ENCODE data around the gene SMARCD3. TPM values are rescaled to one million over a fixed set of nuclear protein-coding genes. Genes with fewer than 3 reads are reported as not detected.

SMARCD3 gene
- total and polyA plus RNA-seq, 2 of the 13 experiments (the other 11 are each of a cell fraction or from before 2014, with no cell fraction given): 0.20 to 0.62 TPM

DNA sequence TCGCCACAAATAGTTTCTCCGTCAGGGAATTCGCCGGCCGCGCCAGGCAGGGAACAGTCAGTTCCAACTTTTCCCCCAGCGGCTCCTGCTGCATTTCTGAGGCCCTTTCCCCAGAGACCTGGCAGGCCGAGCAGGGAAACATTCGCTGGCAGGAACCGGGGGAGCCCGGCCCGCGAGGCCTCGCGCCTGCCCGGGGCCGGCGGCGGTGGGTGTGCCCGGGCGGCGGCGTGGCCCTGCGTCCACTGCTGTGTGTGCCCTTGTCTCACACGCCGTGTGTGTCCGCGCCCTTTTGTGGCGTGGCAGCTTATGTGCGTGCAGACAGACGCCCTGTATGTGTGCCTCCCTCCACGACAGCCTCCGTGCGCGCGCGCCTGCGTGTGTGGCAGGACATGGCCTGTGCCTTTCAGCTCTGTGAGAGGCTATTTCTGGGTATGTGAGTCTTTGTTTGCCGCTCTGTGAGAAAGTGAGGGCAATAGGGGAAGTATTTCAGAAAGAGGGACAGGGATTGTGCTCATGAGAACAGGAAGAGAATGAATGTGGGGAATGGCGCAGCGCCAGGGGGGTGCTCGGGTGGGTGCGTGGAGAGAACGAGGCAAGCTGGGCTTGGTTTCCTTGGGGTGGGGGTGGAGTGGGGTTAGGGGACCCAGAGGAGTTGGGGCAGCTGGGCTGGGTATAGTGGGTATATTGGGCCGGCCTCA, 689 bp upstream of the SMARCD3 start (continued):
- TF ChIP-seq NFKB2 (CRISPR knock-in tag; IDR thresholded peaks at IDR 0.05; ENCODE audit: borderline replicate concordance): no peak
- TF ChIP-seq PHF21A (CRISPR knock-in tag; IDR thresholded peaks at IDR 0.05): no peak
- 0 out of 2 replicates have a peak, but pooled peaks have one; percentile 51 for TF ChIP-seq ZNF776 (CRISPR knock-in tag; IDR thresholded peaks at IDR 0.05)

DNA sequence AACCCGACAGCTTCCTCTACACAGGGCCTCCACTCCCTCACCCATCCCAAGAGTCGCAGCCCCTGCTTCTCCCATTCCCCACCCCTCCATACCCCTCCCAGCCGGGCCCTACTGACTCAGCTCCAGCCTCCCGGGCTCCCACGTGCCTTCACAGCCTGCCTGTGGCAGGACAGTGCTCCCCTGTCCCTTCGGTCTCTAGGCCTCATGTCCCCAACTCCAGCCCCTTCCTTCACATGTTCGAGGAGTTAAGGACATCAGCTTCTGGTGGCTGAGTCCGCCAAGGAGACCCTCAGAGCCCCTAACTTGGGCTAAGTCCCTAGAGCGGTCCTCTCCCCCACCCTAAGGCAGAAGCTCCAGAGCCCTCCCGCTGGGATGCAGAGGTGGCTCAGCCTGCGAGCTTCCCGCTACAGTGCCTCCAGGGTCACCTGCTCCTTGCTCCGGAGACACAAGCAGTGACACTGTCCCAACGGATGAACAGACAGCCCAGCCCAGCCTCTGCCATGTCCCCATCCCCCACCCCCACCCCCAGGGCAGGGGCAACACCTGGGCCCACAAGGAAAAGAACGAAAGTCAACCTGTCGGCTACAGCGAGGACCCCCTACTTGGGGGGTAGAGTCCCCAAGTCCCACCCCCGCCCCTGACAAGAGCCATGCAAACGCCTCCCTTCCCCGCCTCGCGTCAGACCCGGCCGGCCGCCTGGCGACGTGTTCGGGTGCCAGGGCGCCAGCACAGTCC, 716 bp downstream of the SMARCD3 start:
- ATAC-seq (peak; percentile 9; the same call in 1 of the 3 replicates), DNase-seq (ENCODE audit: low spot score) (no peak), FAIRE-seq (no peak)
- Histone ChIP-seq H3K36me3 (replicated peaks in 1 of 2; ENCODE audit: control insufficient read depth in 1 of 2, insufficient read depth in 2 of 2, low read length in 2 of 2) (no peaks in the 10 kb centered on the region), H3K4me3 (replicated peaks in 1 of 3; ENCODE audit: insufficient read depth in 1 of 3, low read depth in 2 of 3, low read length in 3 of 3) (peak overlapping the region; percentile 29 to 65 (median 59); a peak in 5 of 6 replicates), H4K20me1 (ENCODE audit: insufficient read depth, low read length) (no peaks in the 10 kb centered on the region; the same call in 1 of the 2 replicates), H2AFZ (ENCODE audit: low read length) (no peak overlapping the region), H3K27ac (ENCODE audit: extremely low read length, insufficient read depth, low read length) (no peak overlapping the region), H3K79me2 (ENCODE audit: insufficient read depth, low read length) (no peaks in the 10 kb centered on the region), H3K4me2 (ENCODE audit: low read depth, low read length) (peak overlapping the region; percentile 83), H3K27me3 (ENCODE audit: control insufficient read depth in 1 of 2, insufficient read depth in 2 of 2, low read length in 2 of 2) (peaks cover 10 to 71% of the 10 kb centered on the region in 2 experiments; a peak in 4 of 5 replicates), H3K9ac (ENCODE audit: insufficient read depth, low read depth, low read length) (no peak overlapping the region), H3K4me1 (ENCODE audit: insufficient read depth, low read length) (peaks cover 84% of the 10 kb centered on the region), H3K9me3 (ENCODE audit: low read length) (no peaks in the 10 kb centered on the region)
- TF ChIP-seq ZNF263 (CRISPR knock-in tag; IDR thresholded peaks at IDR 0.05) (peak; percentile 60), ZBTB42 (CRISPR knock-in tag; IDR thresholded peaks at IDR 0.05) (no peak)
- intact Hi-C loops (cut with micrococcal nuclease; ENCODE audit: unreplicated experiment): loop anchor here (2.0 to 10.0 kb wide), 3 partner anchors 15 to 163 kb away; partner anchors contain the start of genes AGAP3, CHPF2, FASTK and TMUB1
- in situ Hi-C loops (cut with HindIII; ENCODE audit: extremely low pct_ligation_motif_present, low pct_unique_long_range_greater_than_20kb): no loop called here
- no TSS peak for BruUV-seq (replicated peaks)
- POLR2A ChIA-PET: interaction anchor here (1.3 to 2.0 kb wide), 3 partner anchors 15 to 184 kb away, joined by 3 to 8 read pairs (median 4); partner anchors contain the start of genes ABCF2 and CHPF2
- WGBS (ENCODE audit: low lambda C conversion rate): 6% methylated on average over 12 of the region's 29 CpGs
- CTCF ChIA-PET (ENCODE audit: low intra/inter-chr PET ratio, low total read pairs): no interaction called here

Measured in HepG2 (cell line).